ENCODE results near the gene SKOR1.

- TF ChIP-seq POLR2A (IDR thresholded peaks at IDR 0.05), result no peak
- no peak for TF ChIP-seq CTCF (IDR thresholded peaks at IDR 0.05 in 4 of 5, conservative IDR thresholded peaks at IDR 0.05 in 1 of 5)
Measured at GRCh38 chr15:67781907-67782690, 43.2 kb upstream of the SKOR1 start.

All from gastrocnemius medialis (tissue), 4 donors.